ENCODE data around the gene RPS6KA1.

GRCh38 chr1:26603856-26604255, 74.3 kb downstream of the RPS6KA1 start:
- TF ChIP-seq GATA3 (IDR thresholded peaks at IDR 0.05; ENCODE audit: low read depth, low read length) (no peak), GATA2 (IDR thresholded peaks at IDR 0.05; ENCODE audit: low read depth, low read length) (no peak)
